Upper lobe of left lung (tissue), 6 donors: ENCODE data around the gene DNASE2B. TPM values are rescaled to one million over a fixed set of nuclear protein-coding genes. Genes with fewer than 3 reads are reported as not detected.

ENCODE experiments used
- ATAC-seq, 2 donors: fragments of 200-7000 bp; cut with Tn5 transposase; one replicate each; pipeline ENCODE4 v1.9.1; 2022; ENCODE audit warnings: mild to moderate bottlenecking in 2 of 2, moderate library complexity in 2 of 2; ENCODE audit not compliant: low FRiP score in 2 of 2
- DNase-seq, 2 donors: peaks; one replicate each; pipeline ENCODE4 v3.0.0-alpha.2; 2019 to 2020
- H3K27ac ChIP-seq, 4 donors: fragments of 200-600 bp; sonication (generic); one replicate each; pipeline ENCODE4 v1.5.1; 2016 to 2019
- H3K27me3 ChIP-seq, 4 donors: fragments of 200-600 bp; sonication (generic); one replicate each; pipeline ENCODE4 v1.5.1; 2017 to 2019
- H3K36me3 ChIP-seq, 4 donors: fragments of 200-600 bp; sonication (generic); one replicate each; pipeline ENCODE4 v1.5.1; 2016 to 2019
- H3K4me1 ChIP-seq, 4 donors: fragments of 200-600 bp; sonication (generic); one replicate each; pipeline ENCODE4 v1.5.1; 2018 to 2019
- H3K4me3 ChIP-seq, 4 donors: fragments of 200-600 bp; sonication (generic); one replicate each; pipeline ENCODE4 v1.5.1; 2017 to 2019; ENCODE audit warnings: mild to moderate bottlenecking in 2 of 4, moderate library complexity in 1 of 4
- H3K9me3 ChIP-seq, 4 donors: fragments of 200-600 bp; sonication (generic); one replicate each; pipeline ENCODE4 v1.5.1; 2018 to 2019
- CTCF ChIP-seq, 6 experiments: fragments of 450-650 bp in 4 of 6; fragments of 200-600 bp in 2 of 6; sonication (generic) in 2 of 6; IDR thresholded peaks; one replicate each; pipeline ENCODE4 v1.5.1; 2016 to 2019; ENCODE audit warnings: antibody characterized with exemption in 6 of 6
- EP300 ChIP-seq, 4 donors: sonication (generic); formaldehyde crosslinking; IDR thresholded peaks; one replicate each; pipeline ENCODE4 v1.5.1; 2017; ENCODE audit warnings: antibody characterized with exemption in 4 of 4, control low read depth in 2 of 4
- POLR2A ChIP-seq, 4 donors: fragments of 450-650 bp; IDR thresholded peaks; one replicate each; pipeline ENCODE4 v1.5.1; 2016 to 2017; ENCODE audit warnings: antibody characterized with exemption in 4 of 4, mild to moderate bottlenecking in 2 of 4
- POLR2AphosphoS5 ChIP-seq, 2 donors: sonication (generic); formaldehyde crosslinking; IDR thresholded peaks; one replicate each; pipeline ENCODE4 v1.5.1; 2017; ENCODE audit warnings: antibody characterized with exemption in 2 of 2
- WGBS, 2 donors: methylation state at CpG; one replicate each; pipeline ENCODE4 v1.1.5; 2017 to 2018; 5-methylcytosine and 5-hydroxymethylcytosine counted together
- total RNA-seq, 6 donors: library from RNA; depleted of rRNA in 4 of 6; stranded (reverse); fragments of >200 nt in 4 of 6; gene quantifications; one replicate each; pipeline versions ENCODE4 v1.1.0 to v1.2.1, GENCODE V29; 2016 to 2021
- donor health status: DM: no; HTN: no; CAD: no; lungs with moderate emphysema.
- donor health status: DM: no; HTN: yes; CAD: no; lungs with severe emphysema.

The DNASE2B gene
- 10 to 100 TPM in 2 of 6 donors, 1 to 10 TPM in 3, not detected in 1; 1.5 to 14.7 (median 5.5) TPM for total RNA-seq

- no peak within 1 kb of the TSS for H3K4me3 ChIP-seq
- H3K4me1 ChIP-seq: no peaks in the 10 kb centered on the region
- H3K36me3 ChIP-seq: no peaks in the 10 kb centered on the region
- WGBS, 2 donors: 77 to 87% methylated on average over 11 of the region's 11 CpGs
- DNase-seq: no peak
- H3K27ac ChIP-seq: no peak within 1 kb of the TSS
- no peaks in the 10 kb centered on the region for H3K9me3 ChIP-seq
- H3K27me3 ChIP-seq: no peaks in the 10 kb centered on the region
- TF ChIP-seq EP300 (IDR thresholded peaks at IDR 0.05) (no peak), POLR2AphosphoS5 (IDR thresholded peaks at IDR 0.05) (no peak), POLR2A (IDR thresholded peaks at IDR 0.05) (no peak), CTCF (IDR thresholded peaks at IDR 0.05) (no peak)
- no peak for ATAC-seq
Measured at GRCh38 chr1:84398175-84399155, at the start of gene DNASE2B. DNASE2B (plus strand) TSS chr1:84398484; CDS start chr1:84398565, 81 bp downstream.

GRCh38 chr1:84348759-84349158, 49.5 kb upstream of the DNASE2B start:
- Histone ChIP-seq H3K27ac (no peak overlapping the region), H3K4me3 (no peak overlapping the region), H3K27me3 (no peaks in the 10 kb centered on the region), H3K4me1 (no peaks in the 10 kb centered on the region), H3K9me3 (no peaks in the 10 kb centered on the region), H3K36me3 (no peaks in the 10 kb centered on the region)
- no peak for DNase-seq
- ATAC-seq: no peak
- TF ChIP-seq EP300 (IDR thresholded peaks at IDR 0.05) (no peak), CTCF (IDR thresholded peaks at IDR 0.05) (no peak), POLR2AphosphoS5 (IDR thresholded peaks at IDR 0.05) (no peak), POLR2A (IDR thresholded peaks at IDR 0.05) (no peak)
- WGBS, 2 donors: 84% methylated on average over 1 of the region's 1 CpG

- no peaks in the 10 kb centered on the region for H3K4me1 ChIP-seq
- WGBS, 2 donors: 58 to 63% methylated on average over 3 of the region's 3 CpGs
- no peaks in the 10 kb centered on the region for H3K9me3 ChIP-seq
- no peak overlapping the region for H3K27ac ChIP-seq
- no peaks in the 10 kb centered on the region for H3K27me3 ChIP-seq
- ATAC-seq: no peak
- DNase-seq: no peak
- H3K4me3 ChIP-seq: no peak overlapping the region
- TF ChIP-seq EP300 (IDR thresholded peaks at IDR 0.05) (no peak), POLR2A (IDR thresholded peaks at IDR 0.05) (no peak), POLR2AphosphoS5 (IDR thresholded peaks at IDR 0.05) (no peak), CTCF (IDR thresholded peaks at IDR 0.05) (no peak)
- H3K36me3 ChIP-seq: no peaks in the 10 kb centered on the region
Measured at GRCh38 chr1:84350104-84350503, 48.2 kb upstream of the DNASE2B start.

GRCh38 chr1:84350550-84350949, 47.7 kb upstream of the DNASE2B start:
- no peaks in the 10 kb centered on the region for H3K27me3 ChIP-seq
- TF ChIP-seq POLR2A (IDR thresholded peaks at IDR 0.05) (no peak), POLR2AphosphoS5 (IDR thresholded peaks at IDR 0.05) (no peak), EP300 (IDR thresholded peaks at IDR 0.05) (no peak), CTCF (IDR thresholded peaks at IDR 0.05) (no peak)
- 85 to 86% methylated on average over 3 of the region's 3 CpGs for WGBS, 2 donors
- no peak for ATAC-seq
- H3K4me3 ChIP-seq: no peak overlapping the region
- DNase-seq: no peak
- no peaks in the 10 kb centered on the region for H3K9me3 ChIP-seq
- H3K27ac ChIP-seq: no peak overlapping the region
- no peaks in the 10 kb centered on the region for H3K4me1 ChIP-seq
- no peaks in the 10 kb centered on the region for H3K36me3 ChIP-seq
